Osteoblast (primary cell): ENCODE measurements around the gene ARRDC3. TPM values are rescaled to one million over a fixed set of nuclear protein-coding genes. Genes with fewer than 3 reads are reported as not detected.

Source experiments
- DNase-seq: peaks from one replicate; pipeline ENCODE4 v3.0.0; 2011; ENCODE audit warnings: low spot score, mixed read lengths; ENCODE audit not compliant: insufficient read length; ENCODE audit errors: missing footprints
- H2AFZ ChIP-seq: 2 replicates; pipeline ENCODE4 v1.6.0; 2011; ENCODE audit warnings: mild to moderate bottlenecking, low read length
- H3K27ac ChIP-seq: 2 replicates; pipeline ENCODE4 v1.5.1; 2011; ENCODE audit warnings: mild to moderate bottlenecking, low read depth, low read length, moderate library complexity
- H3K27me3 ChIP-seq: 2 replicates; pipeline ENCODE4 v1.6.0; 2012; ENCODE audit warnings: mild to moderate bottlenecking, control low read depth, inconsistent platforms, low read length, moderate library complexity; ENCODE audit not compliant: insufficient read depth
- H3K36me3 ChIP-seq: 2 replicates; pipeline ENCODE4 v1.5.1; 2011; ENCODE audit warnings: mild to moderate bottlenecking, low read length, control low read depth, moderate library complexity; ENCODE audit not compliant: insufficient read depth
- H3K4me1 ChIP-seq: 2 replicates; pipeline ENCODE4 v1.5.1; 2011; ENCODE audit warnings: mild to moderate bottlenecking, low read length, control low read depth, moderate library complexity; ENCODE audit not compliant: insufficient read depth
- H3K4me2 ChIP-seq: 2 replicates; pipeline ENCODE4 v1.6.0; 2011; ENCODE audit warnings: mild to moderate bottlenecking, low read length; ENCODE audit not compliant: insufficient read depth
- H3K4me3 ChIP-seq: fragments of 200-600 bp; sonication (generic); 3 replicates; pipeline ENCODE4 v1.5.1; 2012; ENCODE audit warnings: mild to moderate bottlenecking, low read length, inconsistent platforms; ENCODE audit not compliant: insufficient read depth
- H3K79me2 ChIP-seq: 2 replicates; pipeline ENCODE4 v1.6.0; 2012; ENCODE audit warnings: mild to moderate bottlenecking, low read length, control low read depth, inconsistent platforms; ENCODE audit not compliant: insufficient read depth
- H3K9me3 ChIP-seq: 2 replicates; pipeline ENCODE4 v1.5.1; 2011; ENCODE audit warnings: low read depth, low read length, control low read depth
- H4K20me1 ChIP-seq: 2 replicates; pipeline ENCODE4 v1.6.0; 2012; ENCODE audit warnings: mild to moderate bottlenecking, low read length, control low read depth; ENCODE audit not compliant: insufficient read depth
- CTCF ChIP-seq: IDR thresholded peaks from 2 replicates; pipeline ENCODE4 v1.5.1; 2011; ENCODE audit warnings: mild to moderate bottlenecking, low read depth, low read length, moderate library complexity; ENCODE audit errors: extremely low read depth
- total RNA-seq: library from RNA; depleted of rRNA; stranded (reverse); fragments of >200 nt; gene quantifications from 2 replicates; pipeline ENCODE4 v1.2.3, GENCODE V29; 2012

ARRDC3 gene
- total RNA-seq, 1 donor = 101 TPM

- Histone ChIP-seq H3K27ac (no peak overlapping the region), H3K9me3 (no peaks in the 10 kb centered on the region), H4K20me1 (peaks cover 15% of the 10 kb centered on the region), H3K4me2 (no peak overlapping the region), H3K27me3 (no peaks in the 10 kb centered on the region), H3K79me2 (peaks cover 6% of the 10 kb centered on the region), H2AFZ (no peak overlapping the region), H3K4me3 (no peak overlapping the region), H3K36me3 (peaks cover 41% of the 10 kb centered on the region), H3K4me1 (no peaks in the 10 kb centered on the region)
- no peak for TF ChIP-seq CTCF
- DNase-seq = no peak
Observed at GRCh38 chr5:91366551-91366950, 16.6 kb downstream of the ARRDC3 start.

- Histone ChIP-seq H4K20me1 (peaks cover 7% of the 10 kb centered on the region), H3K9me3 (no peaks in the 10 kb centered on the region), H3K4me2 (no peak overlapping the region), H3K79me2 (peaks cover 3% of the 10 kb centered on the region), H3K36me3 (peaks cover 30% of the 10 kb centered on the region), H3K27me3 (no peaks in the 10 kb centered on the region), H3K4me3 (no peak overlapping the region), H3K27ac (no peak overlapping the region), H3K4me1 (no peaks in the 10 kb centered on the region), H2AFZ (no peak overlapping the region)
- no peak for TF ChIP-seq CTCF
- no peak for DNase-seq
Observed at GRCh38 chr5:91365498-91365897, 17.6 kb downstream of the ARRDC3 start.

GRCh38 chr5:91362935-91363334, 20.2 kb downstream of the ARRDC3 start:
- no peaks in the 10 kb centered on the region for H3K4me1 ChIP-seq
- DNase-seq = no peak
- no peak for TF ChIP-seq CTCF
- no peak overlapping the region for H3K27ac ChIP-seq
- H2AFZ ChIP-seq = no peak overlapping the region
- H4K20me1 ChIP-seq = no peaks in the 10 kb centered on the region
- no peaks in the 10 kb centered on the region for H3K79me2 ChIP-seq
- no peaks in the 10 kb centered on the region for H3K27me3 ChIP-seq
- H3K4me3 ChIP-seq = no peak overlapping the region
- peaks cover 5% of the 10 kb centered on the region for H3K36me3 ChIP-seq
- no peak overlapping the region for H3K4me2 ChIP-seq
- no peaks in the 10 kb centered on the region for H3K9me3 ChIP-seq

- no peak for TF ChIP-seq CTCF
- Histone ChIP-seq H3K4me3 (no peak overlapping the region), H2AFZ (no peak overlapping the region), H3K36me3 (no peaks in the 10 kb centered on the region), H3K27ac (no peak overlapping the region), H3K4me1 (no peaks in the 10 kb centered on the region), H4K20me1 (no peaks in the 10 kb centered on the region), H3K79me2 (no peaks in the 10 kb centered on the region), H3K27me3 (no peaks in the 10 kb centered on the region), H3K4me2 (no peak overlapping the region), H3K9me3 (no peaks in the 10 kb centered on the region)
- DNase-seq = no peak
Observed at GRCh38 chr5:91361790-91362189, 21.3 kb downstream of the ARRDC3 start.
